Activated CD8-positive, alpha-beta memory T cell treated with anti-CD3 and anti-CD28 coated beads, Interleukin-2, amount 50 U/mL, for 1 hour (primary cell): ENCODE measurements around the gene ALG6.
"Not testable (repeated sequence)": the region's sequence is repeated elsewhere in the genome, so short reads cannot be mapped to it uniquely, and the experiment has no call there.

Experiments
- DNase-seq: peaks from one replicate; pipeline ENCODE4 v3.0.0-alpha.2; 2020; ENCODE audit errors: extremely low read depth

Gene ALG6

GRCh38 chr1:63328122-63328521 is 39.3 kb upstream of the ALG6 start:
- DNase-seq: no peak

- no peak for DNase-seq
Measured at GRCh38 chr1:63328781-63329180, 38.6 kb upstream of the ALG6 start.

DNA sequence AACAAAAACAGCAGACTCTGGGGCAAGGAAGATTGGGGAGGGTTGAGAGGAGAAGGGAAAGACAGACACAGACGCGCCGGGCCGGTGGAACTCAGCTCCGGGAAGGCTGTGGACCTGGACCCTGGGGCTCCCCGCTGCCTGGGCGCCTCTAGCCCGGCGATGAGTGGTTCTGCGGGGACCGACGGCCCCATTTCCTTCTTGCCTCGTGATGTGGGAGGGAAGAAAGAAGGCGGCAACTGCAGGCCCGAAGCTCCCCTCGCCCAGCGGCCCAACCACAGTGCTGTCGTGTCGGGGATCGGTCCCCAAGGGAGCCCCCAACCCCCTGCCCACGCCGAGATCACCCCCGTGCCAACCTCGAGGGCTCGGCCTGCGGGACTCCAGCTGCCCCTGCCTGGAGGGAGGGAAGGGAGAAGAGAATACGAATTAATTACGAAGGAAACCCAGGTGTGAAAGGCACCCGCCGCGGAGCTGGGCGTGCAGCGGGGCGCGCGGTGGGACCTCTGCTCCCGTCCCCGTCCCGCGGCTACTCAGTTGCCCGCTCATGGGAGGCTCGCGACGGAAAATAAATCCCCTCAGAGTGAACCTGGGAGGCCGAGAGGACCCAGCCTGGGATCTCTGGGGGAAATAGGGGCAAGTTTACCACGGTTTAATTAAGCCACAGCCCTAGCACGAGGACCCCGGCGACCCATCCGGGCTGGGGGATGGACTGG is 37.7 kb upstream of the ALG6 start:
- no peak for DNase-seq

DNA sequence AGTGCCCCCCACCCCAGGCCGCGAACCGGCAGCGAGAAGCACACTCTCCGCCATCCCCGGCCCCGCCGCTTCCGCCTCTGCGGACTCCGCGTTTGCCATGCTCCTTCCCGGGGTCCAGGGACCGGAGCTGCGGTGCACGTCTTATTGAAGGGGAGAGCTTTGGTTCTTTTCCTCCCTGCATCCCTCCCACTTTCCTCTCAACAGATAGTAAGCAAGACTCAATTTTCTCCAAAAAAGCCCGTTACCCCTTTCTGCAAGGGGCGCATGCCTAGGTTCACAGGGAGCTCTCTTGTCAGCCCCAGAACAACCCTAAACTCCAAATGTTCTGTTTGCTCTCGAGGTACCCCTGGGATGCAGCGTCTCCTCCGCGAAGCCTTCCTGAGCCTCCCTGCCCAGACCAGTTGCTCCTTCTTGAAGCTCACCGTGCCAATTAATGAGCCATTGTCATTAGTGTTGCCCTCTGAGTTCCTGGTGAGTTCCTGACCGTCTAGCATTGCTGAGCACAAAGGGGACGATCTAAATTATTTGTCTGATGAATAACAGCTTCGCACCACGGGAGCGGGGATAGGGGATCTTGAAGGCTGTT is 37.0 kb upstream of the ALG6 start:
- no peak for DNase-seq

- DNase-seq: no peak
Measured at GRCh38 chr1:63342402-63342801, 25.0 kb upstream of the ALG6 start.

DNA sequence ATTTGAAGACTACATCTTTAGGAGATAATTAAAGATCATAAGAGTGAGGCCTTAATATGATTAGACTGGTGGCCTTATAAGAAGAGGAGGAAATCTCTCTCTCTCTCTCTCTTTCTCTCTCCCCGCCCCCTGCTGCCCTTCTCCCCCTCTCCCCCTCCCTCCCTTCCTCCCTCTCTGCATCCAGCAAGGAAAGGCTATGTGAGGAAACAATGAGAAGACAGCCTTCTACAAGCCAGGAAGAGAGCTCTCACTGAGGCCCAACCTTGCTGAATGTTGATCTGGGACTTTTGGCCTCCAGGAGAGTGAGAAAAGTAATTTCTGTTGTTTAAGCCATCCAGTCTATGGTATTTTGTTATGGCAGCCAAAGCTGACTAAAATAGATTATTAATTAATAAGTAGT is 23.5 kb upstream of the ALG6 start:
- DNase-seq: no peak

GRCh38 chr1:63350320-63350719 is 17.1 kb upstream of the ALG6 start:
- DNase-seq: no peak

GRCh38 chr1:63352736-63353135 is 14.7 kb upstream of the ALG6 start:
- DNase-seq: no peak

GRCh38 chr1:63356234-63356633 is 11.2 kb upstream of the ALG6 start:
- not testable (repeated sequence) for DNase-seq

DNA sequence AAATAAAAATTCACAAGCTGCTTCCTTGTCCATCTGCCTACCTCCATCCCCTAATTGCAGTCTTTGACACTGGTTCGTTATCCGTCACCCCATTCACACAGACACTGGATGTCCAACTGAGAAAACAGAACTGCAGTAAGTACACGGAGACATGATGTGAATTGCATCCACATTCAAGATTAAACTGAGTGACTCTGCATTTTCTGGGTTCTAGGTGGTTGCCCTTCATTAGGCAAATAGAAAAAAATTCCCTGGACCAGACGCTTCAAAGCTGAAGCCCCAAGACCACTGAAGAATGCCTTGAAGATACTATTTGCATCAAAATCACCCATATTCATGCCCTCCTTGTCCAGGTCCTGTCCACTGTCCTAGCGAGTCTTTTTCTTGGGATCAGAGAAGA is 7.9 kb upstream of the ALG6 start:
- DNase-seq: no peak

DNA sequence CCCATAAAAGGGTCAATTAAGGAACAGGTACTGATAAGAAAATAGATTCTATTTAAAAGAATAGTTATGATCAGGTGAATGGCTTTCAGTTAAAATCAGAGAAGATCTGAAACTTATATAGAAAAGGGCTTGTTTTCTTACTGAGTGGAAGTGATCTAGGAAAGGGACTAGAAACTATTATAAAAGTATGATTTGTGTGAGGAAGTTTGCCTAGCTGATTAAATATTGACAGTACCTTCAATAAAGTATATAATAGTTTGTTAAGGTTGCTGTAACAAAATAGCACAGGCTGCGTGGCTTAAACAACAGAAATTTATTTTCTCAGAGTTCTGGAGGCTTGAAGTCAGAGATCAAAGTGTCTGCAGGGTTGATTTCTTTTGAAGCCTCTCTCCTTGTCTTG is 5.4 kb upstream of the ALG6 start:
- no peak for DNase-seq

GRCh38 chr1:63362578-63362977 is 4.8 kb upstream of the ALG6 start:
- no peak for DNase-seq

- no peak for DNase-seq
Measured at GRCh38 chr1:63363014-63363413, 4.4 kb upstream of the ALG6 start.

DNA sequence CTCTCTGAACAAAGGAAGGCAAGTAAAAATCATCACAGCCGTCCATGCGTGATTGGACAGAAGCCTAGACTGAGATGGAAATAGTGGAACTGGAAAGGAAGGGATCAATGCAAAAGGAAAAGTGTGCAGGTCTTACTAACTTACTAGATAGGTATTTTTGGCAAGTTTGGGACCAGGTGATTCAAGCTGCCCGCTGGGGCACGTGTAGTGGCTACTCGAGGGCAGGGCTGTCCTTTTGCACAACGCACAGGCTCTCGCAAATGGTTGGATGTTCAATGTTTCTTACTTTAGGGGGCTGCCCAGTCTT is 566 bp upstream of the ALG6 start:
- no peak for DNase-seq

- DNase-seq: no peak
Measured at GRCh38 chr1:63368131-63368530, 704 bp downstream of the ALG6 start.

DNA sequence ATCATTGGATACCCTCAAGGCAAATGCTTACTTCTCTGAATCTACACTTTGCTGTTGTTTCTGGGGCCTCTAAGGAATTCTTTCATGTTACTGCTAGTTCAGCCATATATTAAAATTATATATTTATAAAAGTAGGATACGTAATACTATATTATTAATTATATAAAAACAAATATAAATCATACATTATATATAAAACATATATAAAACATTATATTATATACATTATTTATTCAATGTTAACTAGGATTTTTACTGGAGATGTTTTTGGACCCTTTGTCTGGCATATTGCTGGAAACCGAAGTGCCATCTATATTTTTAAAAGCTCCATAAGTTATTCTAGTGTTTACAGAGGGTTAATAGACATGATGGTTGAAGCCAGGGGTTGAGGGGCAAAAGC is 12.2 kb downstream of the ALG6 start:
- no peak for DNase-seq

- DNase-seq: no peak
Measured at GRCh38 chr1:63381741-63382140, 14.3 kb downstream of the ALG6 start.

GRCh38 chr1:63401945-63402344 is 34.5 kb downstream of the ALG6 start:
- DNase-seq: no peak

- no peak for DNase-seq
Measured at GRCh38 chr1:63403386-63403785, 36.0 kb downstream of the ALG6 start.

DNA sequence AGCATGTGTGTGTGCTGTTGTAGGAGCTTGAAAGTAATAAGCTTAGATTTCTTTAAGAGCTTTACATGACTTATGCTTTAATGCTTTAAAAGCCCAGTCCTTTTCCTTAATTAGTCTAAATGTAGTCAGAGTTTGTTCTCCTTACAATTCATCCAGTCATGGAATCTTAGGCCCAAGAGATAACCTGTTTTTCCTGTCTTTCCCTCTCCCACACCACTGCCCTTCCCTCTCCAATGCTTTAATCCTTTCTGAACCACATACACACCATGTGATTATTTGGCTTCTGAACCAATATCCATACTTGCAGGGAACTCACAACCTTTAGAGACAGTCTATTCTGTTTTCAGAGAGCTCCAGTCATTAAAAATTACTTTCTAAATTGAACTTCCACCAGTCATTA is 37.6 kb downstream of the ALG6 start:
- no peak for DNase-seq

DNA sequence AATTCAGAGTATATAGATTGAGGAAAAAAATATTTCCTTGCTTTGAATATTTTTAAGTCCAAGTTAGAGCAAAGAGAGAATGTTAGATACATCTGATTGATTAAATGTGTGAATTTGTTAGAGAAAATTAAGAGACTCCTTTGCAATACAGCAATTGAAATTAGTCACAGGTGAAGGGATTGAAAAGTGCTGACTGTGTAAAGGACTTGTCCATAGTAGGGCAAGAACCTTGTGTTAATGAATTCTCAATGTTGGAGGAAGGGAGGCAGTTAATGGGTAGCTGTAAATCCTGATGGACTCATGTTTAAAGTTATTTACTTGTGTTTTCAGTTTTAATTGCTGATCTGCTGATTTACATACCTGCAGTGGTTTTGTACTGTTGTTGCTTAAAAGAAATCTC is 38.6 kb downstream of the ALG6 start:
- no peak for DNase-seq

DNA sequence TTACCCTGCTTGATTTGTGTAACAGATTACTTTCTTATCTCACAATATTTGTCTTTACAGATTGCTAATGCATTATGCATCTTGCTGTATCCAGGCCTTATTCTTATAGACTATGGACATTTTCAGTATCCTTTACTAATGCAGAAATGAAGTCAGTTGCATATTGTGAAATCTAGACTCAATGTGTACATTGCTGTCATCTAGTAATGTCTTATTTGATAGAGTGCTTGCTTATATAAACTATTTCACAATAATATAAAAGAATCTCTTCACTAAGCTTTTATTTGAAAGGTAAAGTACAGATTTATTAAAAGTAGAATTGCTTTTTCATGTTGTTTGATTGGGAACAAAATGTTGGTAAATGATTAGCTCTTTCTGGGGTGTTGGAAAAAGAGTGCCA is 39.6 kb downstream of the ALG6 start:
- DNase-seq: no peak

- no peak for DNase-seq
Measured at GRCh38 chr1:63408331-63408730, 40.9 kb downstream of the ALG6 start.

- DNase-seq: no peak
Measured at GRCh38 chr1:63411066-63411465, 43.6 kb downstream of the ALG6 start.
